T-helper 22 cell (primary cell): ENCODE measurements around the gene GPC6.
"Not testable (repeated sequence)": the region's sequence is repeated elsewhere in the genome, so short reads cannot be mapped to it uniquely, and the experiment has no call there.

ENCODE experiments used
- DNase-seq: peaks from one replicate; pipeline ENCODE4 v3.0.0-alpha.2; 2020; ENCODE audit warnings: low read depth

Gene GPC6

DNA sequence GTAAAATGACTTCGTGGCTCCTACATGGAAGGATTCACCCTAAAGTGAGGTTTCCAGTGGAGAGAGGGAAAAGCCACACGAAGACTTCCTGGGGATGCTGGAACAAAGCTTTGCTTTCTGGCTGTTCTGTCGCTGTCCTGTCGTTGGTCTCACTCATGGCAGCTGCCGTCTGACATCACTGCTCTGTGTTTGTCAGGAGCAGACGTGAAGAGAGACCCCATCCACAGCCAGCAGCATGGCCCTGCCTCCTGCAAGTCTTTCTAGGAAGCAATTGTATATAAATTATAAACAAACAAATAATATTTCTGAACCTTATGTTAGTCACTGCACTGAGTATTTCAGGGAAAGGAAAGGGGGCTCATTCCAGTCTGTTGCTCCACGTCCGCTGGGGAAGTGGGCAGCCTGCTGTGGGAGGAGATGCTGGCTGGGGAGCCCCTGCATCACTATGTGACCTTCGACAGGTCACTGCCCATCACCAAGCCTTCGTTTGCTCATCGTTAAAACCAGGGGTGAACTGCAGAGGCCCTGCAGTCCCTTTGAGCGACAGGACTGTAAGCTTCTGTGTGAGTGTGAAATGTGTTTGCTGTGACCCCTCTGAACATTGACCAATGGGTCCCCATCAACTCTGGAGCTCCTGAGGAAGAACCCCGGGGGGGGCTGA, 1101.9 kb downstream of the GPC6 start:
- DNase-seq = no peak

DNA sequence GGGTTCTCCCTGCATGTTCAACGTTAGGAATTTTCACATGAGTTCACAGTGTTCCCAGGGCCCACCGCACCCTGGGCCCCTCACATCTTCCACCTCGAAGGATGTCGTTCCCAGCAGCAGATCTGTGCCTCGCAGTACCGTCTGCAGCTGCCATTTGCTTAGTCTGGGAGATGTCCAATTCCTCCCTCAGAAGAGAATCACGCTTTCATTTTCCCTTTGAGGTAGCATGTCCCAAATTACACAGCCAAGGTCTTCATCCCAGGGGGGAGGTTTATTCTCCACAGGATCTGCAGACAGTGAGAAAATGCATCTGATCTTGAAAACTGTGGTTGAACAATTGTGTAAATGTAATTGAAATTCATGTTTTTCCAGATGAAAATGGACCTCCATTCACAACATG, 1102.7 kb downstream of the GPC6 start:
- DNase-seq = no peak

DNA sequence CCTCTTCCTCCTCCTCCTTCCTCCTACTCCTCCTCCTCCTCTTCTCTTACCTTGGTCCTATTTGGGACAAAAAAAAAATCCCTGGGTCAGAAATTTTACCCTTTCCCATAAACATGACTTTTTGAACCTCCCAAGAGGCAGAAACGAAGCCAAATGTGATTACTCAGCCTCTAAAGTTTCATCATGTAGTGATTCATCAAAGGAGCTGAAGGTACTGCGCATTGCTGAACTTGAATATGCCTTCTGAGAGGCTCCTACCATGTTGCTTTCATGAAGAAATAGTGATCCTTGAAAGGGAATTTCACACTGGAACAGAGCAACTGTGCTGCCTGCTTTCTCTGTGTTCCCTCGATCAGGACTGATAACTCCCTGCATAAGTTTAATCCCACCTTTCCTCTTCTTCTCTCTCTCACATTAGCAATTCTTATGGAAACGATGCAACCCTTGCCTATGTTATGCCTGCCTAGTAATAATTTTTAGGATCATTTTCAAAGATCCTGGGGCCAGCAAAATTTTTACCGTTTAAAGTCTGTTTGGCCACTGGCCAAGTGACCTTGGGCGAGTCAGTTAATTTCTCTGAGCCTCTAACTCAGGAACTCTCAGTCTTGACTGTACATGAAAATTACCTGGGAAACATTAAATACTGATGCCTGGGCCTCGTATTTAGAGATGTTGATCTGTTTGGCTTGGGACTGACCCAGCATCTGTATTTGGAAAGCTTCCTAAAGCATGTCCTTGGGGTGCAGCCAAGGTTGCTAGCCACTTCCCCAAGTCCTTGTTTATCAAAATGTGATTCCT, 1103.3 kb downstream of the GPC6 start:
- DNase-seq = no peak

DNA sequence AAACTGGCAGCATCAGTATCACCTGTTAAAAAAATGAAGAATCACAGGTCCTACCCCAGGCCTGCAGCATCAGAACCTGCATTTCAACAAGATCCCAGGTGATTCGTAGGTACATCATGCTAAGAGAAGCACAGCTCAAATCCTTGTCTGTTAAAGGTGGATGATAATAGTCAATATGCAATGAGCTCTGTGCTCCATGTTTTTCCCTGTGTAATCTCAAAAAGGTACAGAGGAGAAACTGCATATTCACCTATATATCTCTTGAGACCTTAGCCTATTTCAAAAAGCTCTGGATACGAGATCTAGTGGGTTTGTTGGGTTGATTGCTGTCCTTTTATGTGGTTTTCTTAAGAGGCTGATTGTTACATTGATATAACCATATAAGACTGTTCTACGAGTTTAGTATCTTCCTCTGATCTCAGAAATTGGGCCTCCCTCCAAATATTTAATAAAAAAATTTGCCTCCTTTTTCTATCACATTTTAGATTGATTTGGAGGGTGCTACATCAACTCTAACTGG, 1104.0 kb downstream of the GPC6 start:
- DNase-seq = no peak

DNA sequence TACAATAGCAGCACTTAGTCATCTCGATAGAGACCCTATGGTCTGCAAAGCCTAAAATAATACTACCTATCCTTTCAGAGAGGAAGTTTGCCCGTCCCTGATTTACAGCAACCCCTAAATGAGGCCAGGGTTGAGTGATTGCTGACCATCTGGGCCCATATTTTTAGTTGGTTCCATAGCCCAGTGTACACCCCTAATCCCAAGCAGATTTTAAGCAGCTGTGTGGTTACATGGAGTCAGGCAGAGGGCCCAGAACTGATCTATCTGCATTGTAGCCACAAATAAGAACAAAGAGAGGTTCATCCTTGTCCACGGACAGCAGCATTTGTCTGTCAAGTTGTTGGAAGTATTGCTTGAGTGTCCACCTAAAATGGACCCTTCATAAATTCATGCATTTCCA, 1104.7 kb downstream of the GPC6 start:
- no peak for DNase-seq

DNA sequence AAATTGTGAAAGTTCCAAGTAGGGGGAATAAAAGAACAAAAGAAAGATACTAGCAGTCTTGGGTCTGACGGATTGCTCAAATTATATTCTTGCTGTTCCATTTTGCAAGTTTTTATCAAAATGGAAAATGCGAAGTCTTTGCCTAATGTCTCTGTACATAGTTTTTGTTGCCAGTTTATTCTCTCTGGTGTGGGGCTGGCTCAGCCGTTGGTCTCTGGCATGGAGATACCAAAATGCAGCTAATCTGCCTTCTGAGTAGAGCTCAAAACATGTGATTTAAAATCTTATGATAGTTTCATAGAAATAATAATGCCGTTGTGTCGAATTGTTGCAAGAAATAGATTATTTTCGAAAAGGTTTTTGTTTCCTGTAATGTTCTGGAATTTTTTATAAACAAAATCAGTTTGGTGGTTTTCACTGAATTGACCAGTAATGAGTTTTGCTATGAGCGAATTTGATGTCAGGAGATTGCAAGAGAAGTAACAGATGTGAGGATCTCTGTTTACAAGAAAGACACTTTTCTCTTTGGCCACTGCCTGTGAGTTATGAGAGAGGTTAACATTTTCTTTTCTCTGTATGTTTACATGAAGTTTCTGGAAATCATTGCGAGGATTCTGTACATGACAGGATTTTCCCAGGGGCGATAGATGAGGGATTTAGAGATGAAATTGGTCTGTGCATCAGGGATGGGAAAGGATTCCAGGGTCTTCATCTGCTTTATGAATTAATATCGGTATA, 1105.9 kb downstream of the GPC6 start:
- DNase-seq = no peak

DNA sequence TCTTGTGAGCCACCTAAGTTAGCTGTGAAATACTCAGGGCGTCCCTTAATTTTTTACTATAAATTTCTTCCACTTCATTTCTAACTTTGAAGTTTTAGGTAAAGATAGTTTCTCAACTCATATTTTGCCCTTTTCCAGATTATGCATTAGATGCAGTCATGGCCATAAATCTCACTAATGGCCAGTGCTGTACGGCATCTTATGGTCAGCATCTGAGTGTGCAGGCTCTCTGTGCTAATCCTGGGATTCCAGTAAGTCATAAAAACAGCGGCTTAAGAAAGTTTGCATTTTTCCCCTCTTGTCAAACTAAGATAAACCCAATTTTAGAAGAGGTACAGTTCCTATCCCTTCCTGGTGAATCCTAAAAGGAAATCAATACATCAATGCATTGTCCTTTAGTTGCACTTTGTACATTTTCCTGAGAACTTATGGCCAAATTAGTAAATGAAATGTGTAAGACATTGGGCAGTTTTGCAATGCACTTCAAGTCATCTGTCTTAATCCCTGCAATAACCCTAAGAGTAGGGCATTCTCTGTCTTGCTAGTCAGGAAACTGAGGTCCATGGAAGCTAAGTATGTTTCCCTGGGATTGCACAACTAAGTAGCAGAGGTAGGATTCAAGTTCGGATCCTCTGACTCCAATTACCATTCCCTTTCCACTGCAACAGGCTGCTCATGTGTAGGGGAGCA, 1106.7 kb downstream of the GPC6 start:
- DNase-seq = no peak

DNA sequence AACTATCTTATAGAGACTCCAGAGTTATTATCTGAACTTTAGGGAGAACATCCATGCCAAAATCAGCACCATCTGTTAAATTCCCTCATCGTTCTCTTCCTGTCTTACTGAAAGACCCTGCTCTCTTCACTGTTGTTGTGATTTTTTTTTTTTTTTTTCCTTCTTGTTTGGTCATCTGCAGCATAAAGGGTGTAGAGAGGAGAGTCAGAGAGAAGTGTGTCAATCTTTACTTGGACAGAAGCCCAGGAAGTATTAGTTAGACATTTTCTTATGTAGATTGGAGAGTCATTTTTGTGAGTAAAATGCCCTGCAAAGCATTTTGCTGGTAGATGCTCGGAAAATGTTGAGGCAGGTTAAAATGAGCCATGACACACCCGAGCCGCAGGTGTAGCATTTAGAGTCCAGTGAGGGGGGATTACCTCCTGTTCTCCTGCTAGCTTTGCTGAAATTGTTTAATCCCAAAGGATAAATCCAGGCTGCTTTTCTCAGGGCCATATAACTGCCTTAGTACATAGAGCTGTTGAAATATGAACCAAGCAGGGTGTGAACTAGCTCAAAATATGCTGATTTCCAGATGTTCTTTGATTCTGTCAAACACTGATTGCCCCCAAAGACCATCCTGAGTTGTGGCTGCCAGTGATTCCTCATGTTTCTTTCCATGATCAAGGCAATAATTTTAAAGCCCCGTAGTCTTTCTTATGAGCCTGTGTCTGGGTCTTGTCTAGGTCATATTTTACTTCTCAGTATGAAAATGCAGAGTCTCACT, 1109.3 kb downstream of the GPC6 start:
- no peak for DNase-seq

DNA sequence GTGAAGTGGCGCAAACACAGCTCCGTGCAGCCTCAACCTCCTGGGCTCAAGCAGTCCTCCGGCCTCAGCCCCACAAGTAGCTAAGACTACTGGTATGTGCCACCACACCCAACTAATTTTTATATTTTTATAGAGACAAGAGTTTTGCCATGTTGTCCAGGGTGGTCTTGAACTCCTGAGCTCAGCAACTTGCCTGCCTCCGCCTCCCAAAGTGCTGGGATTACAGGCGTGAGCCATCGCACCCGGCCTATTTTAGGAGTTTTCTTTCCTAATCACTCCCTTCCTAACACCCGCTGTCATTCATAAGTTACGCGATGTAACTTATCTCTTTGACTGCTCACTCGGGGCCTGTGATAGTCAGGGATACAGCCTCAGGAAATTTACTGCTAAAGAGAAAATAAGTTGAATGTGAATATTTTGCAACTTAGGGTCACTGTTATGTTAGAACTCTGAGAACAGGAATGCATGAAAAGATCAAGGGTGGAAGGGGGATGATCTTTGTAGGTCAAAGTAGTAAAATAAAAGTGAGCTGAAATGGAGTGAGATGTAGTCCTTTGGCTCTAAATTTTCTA, 1112.6 kb downstream of the GPC6 start:
- DNase-seq = no peak

DNA sequence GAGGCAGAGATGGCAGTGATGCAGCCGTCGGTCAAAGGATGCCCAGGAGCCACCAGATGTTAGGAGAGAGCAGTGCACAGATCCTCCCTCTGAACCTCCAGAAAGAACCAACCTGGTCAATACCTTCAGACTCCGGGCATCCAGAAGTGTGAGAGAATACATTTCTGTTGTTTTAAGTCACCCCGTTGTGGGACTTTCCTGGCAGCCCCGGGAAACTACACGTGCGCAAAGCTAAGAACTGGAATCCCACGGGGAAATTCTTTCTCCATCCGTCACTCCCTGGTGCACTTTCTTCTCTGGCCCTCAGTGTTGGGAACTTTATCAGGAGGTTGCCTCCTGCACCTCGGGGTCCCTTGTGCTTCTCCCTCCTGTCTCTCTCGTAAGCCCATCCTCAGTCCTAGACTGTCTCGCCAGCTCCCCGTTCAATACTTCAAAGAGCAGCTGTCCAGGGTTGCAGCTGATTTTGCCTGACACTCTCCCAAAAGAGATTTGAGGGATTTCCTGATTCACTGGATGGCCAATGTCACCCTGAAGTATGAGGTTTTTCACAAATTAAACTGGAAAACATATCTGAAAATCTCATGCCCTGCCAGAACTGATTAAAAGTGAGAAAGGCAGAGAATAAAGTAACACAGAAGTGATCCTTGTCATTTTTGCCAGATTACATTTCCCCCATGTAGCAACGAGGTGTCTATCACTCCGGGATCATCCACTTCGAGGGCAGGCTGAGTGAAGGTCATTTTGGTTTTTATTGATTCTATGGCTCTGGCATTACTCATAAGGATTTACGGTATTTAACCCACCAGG, 1116.0 kb downstream of the GPC6 start:
- no peak for DNase-seq

DNA sequence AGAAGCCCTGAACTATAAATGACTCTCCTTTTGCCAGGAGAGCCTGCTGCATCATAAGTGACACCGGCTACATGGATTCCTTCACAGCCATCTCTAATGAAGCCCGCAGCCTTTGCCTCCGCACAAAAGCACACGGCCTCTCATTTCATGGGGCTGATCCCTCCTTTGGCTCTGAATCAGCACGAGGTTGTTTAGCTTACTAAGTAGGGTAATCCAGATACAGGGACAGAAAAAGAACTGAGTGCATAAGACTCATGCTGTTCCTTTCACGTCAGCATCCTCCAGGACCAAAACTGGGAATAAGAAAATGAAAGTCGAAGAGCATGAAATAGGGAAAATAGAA, 1116.6 kb downstream of the GPC6 start:
- DNase-seq = no peak

DNA sequence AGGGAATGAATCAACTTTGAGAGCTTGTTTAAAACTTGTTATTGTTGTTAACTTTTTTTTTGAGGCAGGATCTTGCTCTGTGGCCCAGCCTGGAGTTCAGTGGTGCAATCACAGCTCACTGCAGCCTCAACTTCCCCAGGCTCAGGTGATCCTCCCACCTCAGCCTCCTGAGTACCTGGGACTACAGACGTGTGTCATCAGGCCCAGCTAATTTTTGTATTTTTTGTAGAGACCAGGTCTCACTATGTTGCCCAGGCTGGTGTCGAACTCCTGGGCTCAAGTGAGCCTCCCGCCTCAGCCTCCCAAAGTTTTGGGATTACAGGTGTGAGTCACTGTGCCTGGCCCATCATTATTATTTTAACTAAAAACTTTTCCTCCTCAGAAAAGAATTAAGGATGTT, 1117.1 kb downstream of the GPC6 start:
- not testable (repeated sequence) for DNase-seq

DNA sequence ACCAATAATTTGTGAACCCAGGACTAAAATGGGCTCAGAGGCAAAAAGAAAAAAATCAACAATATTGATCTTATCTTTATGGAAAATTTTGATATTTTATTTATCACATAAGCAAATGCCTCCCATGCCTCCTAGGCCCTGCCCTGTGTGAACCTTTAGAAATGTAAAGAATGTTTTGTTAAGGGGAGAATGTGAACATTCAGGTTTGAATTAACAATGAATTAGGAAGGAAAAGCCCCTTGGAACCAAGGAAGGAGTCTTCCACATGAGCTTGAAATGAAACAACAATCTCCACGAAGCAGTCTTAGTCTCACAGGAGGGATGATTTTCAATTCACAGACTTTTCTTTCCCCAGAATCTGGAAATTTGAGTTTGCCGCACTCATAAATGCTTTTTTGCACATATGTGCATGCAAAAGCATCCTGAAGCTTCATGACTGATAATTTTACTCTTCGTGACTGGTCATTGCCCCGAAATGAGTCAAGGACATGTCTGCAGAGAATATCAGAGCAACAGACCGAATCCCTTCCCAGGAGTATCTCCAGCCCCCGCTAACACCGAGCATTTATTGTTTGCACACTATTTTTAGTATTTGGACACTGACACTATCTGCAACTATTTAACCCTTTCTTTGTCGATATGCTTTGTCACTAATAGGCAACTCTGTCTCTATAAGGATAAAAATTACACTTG, 1117.7 kb downstream of the GPC6 start:
- DNase-seq = no peak

DNA sequence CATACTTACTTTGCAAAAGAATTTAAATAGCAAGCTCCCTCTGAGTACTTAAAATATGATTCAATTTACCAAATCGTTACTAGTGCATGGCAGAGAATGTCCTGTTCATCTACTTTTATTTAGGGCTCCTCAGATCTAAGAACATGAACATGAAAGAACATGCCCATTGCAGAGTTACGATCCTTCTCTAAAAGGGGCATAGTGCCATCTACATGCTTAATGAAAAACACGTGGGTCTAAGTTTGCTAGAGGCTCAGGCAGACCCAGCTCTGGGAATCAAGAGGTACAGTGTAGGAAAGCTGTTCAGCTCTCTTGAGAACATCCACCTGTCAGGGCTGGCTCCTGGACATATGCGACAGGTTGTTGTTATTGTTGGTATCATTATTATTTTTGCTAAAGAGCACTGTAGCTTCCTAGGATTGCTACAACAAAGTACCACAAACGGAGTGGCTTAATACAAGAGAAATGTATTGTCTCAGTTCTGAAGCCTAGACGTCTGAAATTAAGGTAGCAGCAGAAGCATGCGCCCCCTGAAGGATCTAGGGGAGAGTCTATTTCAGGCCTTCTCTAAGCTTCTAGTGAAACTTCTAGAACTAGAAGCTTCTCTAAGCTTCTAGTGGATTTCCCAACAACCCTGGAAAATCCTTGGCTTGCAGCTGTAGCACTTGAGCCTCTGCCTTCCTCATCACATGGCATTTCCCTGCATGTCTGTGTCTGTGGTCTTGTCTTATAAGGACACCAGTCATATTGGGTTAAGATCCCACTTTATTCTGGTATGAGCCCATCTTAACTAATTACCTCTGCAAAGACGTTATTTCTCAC, 1119.0 kb downstream of the GPC6 start:
- no peak for DNase-seq

DNA sequence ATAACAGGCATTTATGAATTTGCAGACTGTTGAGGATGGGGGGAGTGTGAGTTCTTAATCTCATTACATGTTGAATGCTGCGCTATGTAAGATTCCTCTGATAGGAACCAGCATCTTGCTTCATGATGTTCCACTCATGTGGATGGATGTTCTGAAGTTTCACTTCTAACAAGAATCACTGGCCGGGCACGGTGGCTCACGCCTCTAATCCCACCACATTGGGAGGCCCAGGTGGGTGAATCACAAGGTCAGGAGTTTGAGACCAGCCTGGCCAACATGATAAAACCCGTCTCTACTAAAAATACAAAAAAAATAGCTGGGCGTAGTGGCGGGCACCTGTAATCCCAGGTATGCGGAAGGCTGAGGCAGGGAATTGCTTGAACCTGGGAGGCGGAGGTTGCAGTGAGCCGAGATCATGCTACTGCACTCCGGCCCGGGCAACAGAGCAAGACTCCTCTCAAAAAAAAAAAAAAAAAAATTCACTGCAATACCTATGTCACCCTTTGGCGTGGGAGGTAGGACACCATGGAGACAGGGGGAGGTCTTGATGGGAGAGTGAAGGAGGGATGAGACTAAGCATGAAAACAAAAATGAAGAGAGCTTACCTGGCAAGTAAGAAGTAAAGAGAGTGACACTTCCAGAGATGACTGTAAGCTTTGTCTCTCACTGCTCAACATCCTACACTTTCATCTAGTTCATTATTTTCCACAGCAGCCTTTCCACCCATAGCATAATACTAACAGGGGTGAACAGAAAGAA, 1119.8 kb downstream of the GPC6 start:
- DNase-seq = no peak

DNA sequence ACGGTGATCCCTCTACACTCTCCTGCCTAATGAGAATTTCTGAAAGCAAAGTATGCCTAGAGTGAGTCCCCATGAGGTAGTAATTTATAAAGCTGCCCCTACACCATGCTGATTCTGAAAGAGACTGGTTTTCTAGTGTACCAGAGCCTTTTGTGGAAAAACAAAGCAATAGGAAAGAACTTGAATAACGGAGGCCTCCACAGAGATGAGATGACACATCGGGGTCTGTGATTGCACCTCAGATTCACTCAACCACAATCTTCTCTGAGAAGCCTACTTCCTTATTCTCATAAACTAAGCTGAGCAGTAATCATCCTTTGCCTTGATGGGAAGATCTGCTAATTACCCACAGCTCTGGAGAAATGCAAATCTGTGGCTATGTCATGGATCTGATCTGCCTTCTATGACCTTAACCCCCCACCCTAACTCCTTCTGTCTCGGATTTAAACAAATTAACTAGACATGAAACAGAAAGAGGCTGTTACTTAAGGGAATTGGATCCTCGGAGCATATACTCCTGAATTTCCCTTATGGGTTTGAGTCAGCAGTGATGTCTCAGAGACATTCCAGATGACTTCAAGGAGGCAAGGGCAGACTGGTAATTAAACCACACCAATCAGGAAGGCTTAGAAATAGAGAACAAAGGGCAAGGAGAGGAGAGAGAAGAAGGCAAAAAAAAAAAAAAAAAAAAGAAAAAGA, 1124.8 kb downstream of the GPC6 start:
- no peak for DNase-seq

DNA sequence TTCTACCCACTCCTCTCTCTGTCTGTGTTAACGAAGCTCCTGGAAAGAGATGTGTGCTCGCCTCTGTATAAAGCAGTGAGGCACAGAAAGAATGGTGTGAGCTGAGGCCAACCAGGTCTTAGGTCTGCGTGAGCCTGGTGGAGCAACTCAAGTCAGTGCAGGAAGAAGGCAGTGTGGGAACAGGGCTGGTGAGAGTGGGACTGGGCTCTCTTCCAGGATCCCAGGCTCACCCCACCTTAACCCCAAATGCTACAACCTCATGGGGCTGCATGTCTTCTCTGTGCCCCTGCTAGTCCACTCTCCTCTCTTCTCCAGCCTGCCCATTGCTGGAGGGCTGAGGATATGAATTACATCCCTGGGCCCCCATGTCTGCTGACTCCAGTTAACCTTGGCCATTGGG, 1125.5 kb downstream of the GPC6 start:
- no peak for DNase-seq
